HPDE6-E6E7 (cell line): ENCODE data around the gene HTR3B.
"Not testable (repeated sequence)": the region's sequence is repeated elsewhere in the genome, so short reads cannot be mapped to it uniquely, and the experiment has no call there.

Experiments
- DNase-seq: peaks from one replicate; pipeline ENCODE4 v3.0.0; 2011; ENCODE audit warnings: missing footprints; ENCODE audit errors: extremely low spot score

HTR3B gene

GRCh38 chr11:113946162-113946561 is 41.6 kb downstream of the HTR3B start:
- DNase-seq, result not testable (repeated sequence)

DNA sequence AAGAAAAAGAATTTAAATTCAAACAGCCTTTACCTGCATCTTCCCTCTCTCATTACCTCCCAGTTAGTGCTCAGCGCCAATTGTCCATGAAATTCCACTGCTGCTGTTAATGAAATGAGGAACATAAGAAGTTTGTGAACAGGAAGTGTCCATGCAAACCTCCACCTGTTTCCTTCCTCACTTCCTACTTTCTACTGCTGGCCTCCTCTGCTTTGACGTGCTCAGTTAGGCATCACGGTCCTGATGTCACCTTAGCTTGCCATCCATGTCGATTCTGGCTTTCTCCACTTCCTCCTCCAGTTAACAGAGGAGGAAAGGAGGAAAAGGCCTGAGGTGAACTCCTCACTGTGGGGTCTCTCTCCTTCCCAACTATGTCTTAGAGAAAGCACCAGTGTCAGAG is 43.4 kb downstream of the HTR3B start:
- no peak for DNase-seq

GRCh38 chr11:113949891-113950290 is 45.3 kb downstream of the HTR3B start:
- DNase-seq, result no peak

- DNase-seq, result no peak
These were observed 46.9 kb downstream of the HTR3B start for GRCh38 chr11:113951537-113951936.

DNA sequence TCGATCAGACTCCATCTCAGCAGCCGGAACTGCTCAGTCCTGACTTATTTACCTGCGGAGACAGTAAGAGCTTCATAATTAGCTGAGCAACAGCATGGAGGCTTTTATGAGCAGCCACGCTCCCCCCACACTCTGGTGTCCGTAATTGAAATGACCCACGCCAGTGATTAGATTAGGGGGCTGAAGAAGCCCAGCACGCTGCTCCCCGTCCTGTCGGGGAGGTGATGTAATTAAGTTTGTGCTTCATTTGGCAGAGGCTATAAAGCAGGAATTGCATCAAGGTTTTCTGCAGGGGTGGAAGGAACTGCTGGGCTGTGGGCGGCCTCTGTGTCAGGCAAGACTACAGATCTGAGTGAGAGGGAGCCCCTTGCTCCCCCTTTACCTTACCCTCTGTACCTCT is 47.5 kb downstream of the HTR3B start:
- DNase-seq, result no peak

- DNase-seq, result no peak
These were observed 48.0 kb downstream of the HTR3B start for GRCh38 chr11:113952588-113952987.

- no peak for DNase-seq
These were observed 49.6 kb downstream of the HTR3B start for GRCh38 chr11:113954235-113954634.

- DNase-seq, result no peak
These were observed 52.4 kb downstream of the HTR3B start for GRCh38 chr11:113956986-113957385.

GRCh38 chr11:113960702-113961330 is 56.2 kb downstream of the HTR3B start:
- DNase-seq, result no peak

- no peak for DNase-seq
These were observed 62.8 kb downstream of the HTR3B start for GRCh38 chr11:113967361-113967760.

- DNase-seq, result no peak
These were observed 67.1 kb downstream of the HTR3B start for GRCh38 chr11:113971506-113972195.

DNA sequence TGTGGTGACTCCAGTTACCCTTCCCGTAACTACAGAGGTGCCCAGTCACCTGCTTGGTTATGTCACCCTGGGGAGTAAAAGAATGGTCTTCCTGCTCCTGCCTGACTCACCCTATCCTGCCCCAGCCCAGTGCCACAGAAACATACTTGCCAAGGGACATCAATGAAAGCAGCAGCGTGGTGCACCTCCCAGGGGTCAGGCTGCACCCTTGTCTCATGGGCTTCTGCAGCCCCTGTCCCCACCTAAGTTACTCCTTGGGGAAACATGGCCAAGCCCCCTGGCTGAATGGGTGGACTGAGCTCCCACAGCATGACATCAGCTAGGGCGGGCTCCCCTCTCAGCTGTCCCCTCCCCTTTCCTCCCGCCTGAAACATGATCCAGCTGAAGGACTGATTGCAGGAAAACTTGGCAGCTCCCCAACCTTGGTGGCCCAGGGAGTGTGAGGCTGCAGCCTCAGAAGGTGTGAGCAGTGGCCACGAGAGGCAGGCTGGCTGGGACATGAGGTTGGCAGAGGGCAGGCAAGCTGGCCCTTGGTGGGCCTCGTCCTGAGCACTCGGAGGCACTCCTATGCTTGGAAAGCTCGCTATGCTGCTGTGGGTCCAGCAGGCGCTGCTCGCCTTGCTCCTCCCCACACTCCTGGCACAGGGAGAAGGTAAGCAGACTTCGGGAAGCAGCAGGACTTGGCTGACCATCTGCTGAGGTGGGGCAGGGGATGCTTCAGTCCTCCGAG is 70.3 kb downstream of the HTR3B start, which contains the start of gene HTR3A:
TSS of gene HTR3A (plus strand) at position 368 of the 730 bp plus-strand sequence. CDS start at position 586, 218 bp downstream.
- DNase-seq, result no peak

GRCh38 chr11:113977071-113977490 is 72.5 kb downstream of the HTR3B start:
- no peak for DNase-seq

DNA sequence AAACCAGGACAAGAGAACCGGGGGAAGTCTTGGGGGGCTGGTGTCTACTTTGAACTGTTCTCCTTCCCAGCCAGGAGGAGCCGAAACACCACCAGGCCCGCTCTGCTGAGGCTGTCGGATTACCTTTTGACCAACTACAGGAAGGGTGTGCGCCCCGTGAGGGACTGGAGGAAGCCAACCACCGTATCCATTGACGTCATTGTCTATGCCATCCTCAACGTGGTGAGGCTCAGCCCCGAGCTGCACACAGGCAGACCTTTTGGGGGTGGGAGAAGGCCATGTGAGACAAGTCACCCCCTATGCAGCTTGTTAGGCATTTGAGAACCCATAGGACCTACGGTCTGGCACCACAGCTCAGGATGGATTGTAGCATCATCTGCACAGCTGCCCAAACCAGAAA is 73.1 kb downstream of the HTR3B start:
- DNase-seq, result no peak

GRCh38 chr11:113979431-113979830 is 74.8 kb downstream of the HTR3B start:
- DNase-seq, result no peak

- DNase-seq, result no peak
These were observed 76.2 kb downstream of the HTR3B start for GRCh38 chr11:113980785-113981184.

DNA sequence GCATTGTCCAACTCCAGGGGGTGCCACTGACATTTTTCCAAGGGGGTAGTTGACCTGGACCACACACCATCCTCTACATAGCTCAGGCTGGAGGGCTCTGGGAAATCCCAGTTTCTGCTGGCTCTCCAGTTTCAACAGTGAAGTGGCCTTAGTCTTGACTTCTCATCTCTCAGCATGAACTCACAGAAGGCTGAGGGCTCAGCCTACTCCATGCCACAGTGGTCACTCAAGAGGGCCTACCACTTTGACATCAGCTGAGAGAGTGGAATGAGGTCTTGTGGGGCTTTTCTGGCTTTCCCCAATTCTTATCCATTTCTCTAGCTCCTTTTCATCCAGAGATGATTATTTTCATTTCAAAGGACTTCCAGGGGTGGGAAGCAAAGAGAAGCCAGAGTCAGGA is 77.7 kb downstream of the HTR3B start:
- DNase-seq, result no peak

DNA sequence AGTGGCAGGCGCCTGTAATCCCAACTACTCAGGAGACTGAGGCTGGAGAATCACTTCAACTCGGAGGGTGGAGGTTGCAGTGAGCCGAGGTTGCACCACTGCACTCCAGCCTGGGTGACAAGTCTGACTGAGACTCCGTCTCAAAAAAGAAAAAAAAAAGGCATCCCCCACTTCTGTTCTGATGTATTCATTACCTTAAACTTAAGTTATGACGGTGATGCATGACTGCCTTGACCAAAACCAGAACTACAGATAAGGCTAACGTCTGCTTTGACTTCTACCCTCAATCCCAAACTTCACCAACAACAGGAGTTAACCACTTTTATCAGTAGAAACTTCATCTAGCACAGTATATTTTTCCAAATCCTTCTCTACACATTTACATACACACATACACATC is 80.2 kb downstream of the HTR3B start:
- no peak for DNase-seq

DNA sequence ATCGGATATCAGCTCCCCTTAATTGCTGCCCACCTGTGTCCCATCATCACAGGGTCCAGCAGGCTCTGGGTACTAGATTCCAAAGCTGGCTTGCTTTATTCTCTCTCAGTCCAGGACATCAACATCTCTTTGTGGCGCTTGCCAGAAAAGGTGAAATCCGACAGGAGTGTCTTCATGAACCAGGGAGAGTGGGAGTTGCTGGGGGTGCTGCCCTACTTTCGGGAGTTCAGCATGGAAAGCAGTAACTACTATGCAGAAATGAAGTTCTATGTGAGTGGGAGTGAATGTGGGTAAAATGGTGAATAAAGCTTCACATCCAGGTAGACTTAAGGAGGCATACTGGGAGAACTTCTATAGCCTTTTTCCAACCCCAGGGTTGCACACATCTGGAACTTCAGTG is 81.3 kb downstream of the HTR3B start:
- DNase-seq, result no peak

DNA sequence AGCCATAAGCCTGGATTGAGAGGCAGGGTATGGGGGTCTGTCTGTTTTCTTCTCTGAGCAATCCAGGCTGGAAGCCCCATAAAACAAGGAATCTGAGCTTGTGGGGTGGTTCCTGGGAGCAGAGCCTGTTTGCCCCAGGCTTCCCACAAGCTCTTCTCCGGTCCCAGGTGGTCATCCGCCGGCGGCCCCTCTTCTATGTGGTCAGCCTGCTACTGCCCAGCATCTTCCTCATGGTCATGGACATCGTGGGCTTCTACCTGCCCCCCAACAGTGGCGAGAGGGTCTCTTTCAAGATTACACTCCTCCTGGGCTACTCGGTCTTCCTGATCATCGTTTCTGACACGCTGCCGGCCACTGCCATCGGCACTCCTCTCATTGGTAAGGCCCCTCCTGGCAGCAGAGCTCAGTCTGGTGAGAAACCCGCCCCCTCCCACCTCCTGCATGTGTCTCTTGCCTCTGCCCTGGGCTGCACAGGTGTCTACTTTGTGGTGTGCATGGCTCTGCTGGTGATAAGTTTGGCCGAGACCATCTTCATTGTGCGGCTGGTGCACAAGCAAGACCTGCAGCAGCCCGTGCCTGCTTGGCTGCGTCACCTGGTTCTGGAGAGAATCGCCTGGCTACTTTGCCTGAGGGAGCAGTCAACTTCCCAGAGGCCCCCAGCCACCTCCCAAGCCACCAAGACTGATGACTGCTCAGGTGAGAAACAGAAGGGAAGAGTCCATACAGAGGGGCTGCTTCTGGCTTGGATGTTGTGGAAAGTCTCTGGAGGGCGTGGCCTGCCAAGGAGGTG is 82.0 kb downstream of the HTR3B start:
- no peak for DNase-seq

GRCh38 chr11:113989381-113989780 is 84.8 kb downstream of the HTR3B start:
- no peak for DNase-seq

GRCh38 chr11:113989916-113990315 is 85.3 kb downstream of the HTR3B start:
- no peak for DNase-seq
